CD1c-positive myeloid dendritic cell (primary cell): ENCODE data around the gene H1-8.

ENCODE experiments used
- DNase-seq: peaks from one replicate; pipeline ENCODE4 v3.0.0-alpha.2; 2016; ENCODE audit errors: extremely low spot score

H1-8 gene

GRCh38 chr3:129556358-129556695 lies 13.4 kb downstream of the H1-8 start:
- no peak for DNase-seq

GRCh38 chr3:129556890-129557547 lies 14.0 kb downstream of the H1-8 start:
- no peak for DNase-seq

- no peak for DNase-seq
Observed at GRCh38 chr3:129557548-129557894, 14.5 kb downstream of the H1-8 start.

- DNase-seq = no peak
Observed at GRCh38 chr3:129558081-129558771, 15.3 kb downstream of the H1-8 start.

GRCh38 chr3:129558772-129559564 lies 16.0 kb downstream of the H1-8 start:
- no peak for DNase-seq

- DNase-seq = no peak
Observed at GRCh38 chr3:129559565-129560079, 16.6 kb downstream of the H1-8 start.

- no peak for DNase-seq
Observed at GRCh38 chr3:129560269-129560787, 17.4 kb downstream of the H1-8 start.

GRCh38 chr3:129560911-129561594 lies 18.1 kb downstream of the H1-8 start:
- DNase-seq = no peak

GRCh38 chr3:129561619-129562248 lies 18.8 kb downstream of the H1-8 start:
- no peak for DNase-seq

- no peak for DNase-seq
Observed at GRCh38 chr3:129562803-129563202, 19.8 kb downstream of the H1-8 start.

GRCh38 chr3:129563332-129563731 lies 20.4 kb downstream of the H1-8 start:
- no peak for DNase-seq

GRCh38 chr3:129563850-129564535 lies 21.0 kb downstream of the H1-8 start:
- no peak for DNase-seq

GRCh38 chr3:129564981-129565644 lies 22.1 kb downstream of the H1-8 start:
- no peak for DNase-seq

- DNase-seq = no peak
Observed at GRCh38 chr3:129565902-129566301, 22.9 kb downstream of the H1-8 start.

- no peak for DNase-seq
Observed at GRCh38 chr3:129567176-129567705, 24.3 kb downstream of the H1-8 start.

GRCh38 chr3:129567939-129568338 lies 25.0 kb downstream of the H1-8 start:
- no peak for DNase-seq

- no peak for DNase-seq
Observed at GRCh38 chr3:129569856-129570255, 26.9 kb downstream of the H1-8 start.

- DNase-seq = no peak
Observed at GRCh38 chr3:129571605-129572547, 28.9 kb downstream of the H1-8 start.

GRCh38 chr3:129572603-129573002 lies 29.6 kb downstream of the H1-8 start:
- DNase-seq = no peak
